ENCODE results near the gene KCNQ1. TPM values are rescaled to one million over a fixed set of nuclear protein-coding genes. Genes with fewer than 3 reads are reported as not detected.

KCNQ1 gene
- total RNA-seq, 1 experiment from 2014 or later = 2.3 TPM

DNA sequence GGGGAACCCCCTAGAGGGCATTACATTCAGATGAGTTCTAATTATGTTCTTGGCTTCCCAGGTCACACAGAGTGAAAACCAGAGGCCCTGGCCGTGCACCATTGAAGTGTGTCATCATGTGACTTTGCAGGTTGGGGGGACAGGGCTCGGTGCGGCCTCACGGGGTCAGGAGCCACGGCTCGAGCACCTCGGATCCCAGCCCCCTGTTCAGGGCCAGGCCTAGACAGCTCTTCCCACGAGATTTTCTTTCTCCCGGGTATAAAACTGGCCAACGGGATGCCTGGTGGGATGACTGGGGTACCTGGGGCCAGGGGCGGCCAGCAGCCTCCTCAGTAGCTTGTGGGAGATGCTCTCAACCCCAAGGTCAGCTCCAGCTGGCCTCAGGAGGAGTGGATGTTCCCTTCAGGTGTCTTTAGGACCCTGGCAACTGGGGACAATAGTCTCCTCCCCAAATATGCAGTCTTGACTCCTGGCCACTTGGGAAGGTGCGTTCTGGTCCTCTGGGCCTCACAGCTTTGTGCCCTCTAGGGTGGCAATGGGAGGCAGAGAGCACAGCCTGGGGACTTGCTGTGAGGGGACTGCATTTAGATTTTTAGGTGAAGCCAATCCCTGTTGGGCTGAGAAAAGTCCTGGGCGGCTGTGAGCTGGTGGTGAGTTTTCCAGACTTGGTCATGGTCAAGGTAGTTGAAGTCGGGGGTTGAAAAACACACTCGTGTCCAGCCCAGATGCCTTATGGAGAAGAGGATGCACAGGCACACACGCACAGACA is 95.6 kb downstream of the KCNQ1 start:
- DNase-seq = no peak
- Histone ChIP-seq H3K79me2 (ENCODE audit: insufficient read depth, low read length) (no peaks in the 10 kb centered on the region), H3K4me2 (ENCODE audit: insufficient read depth, insufficient read length, low read length) (no peak overlapping the region), H4K8ac (replicated peaks; ENCODE audit: insufficient read length, low read depth, low read length) (no peak overlapping the region), H2BK15ac (ENCODE audit: low read depth, low read length) (no peak overlapping the region), H3K27ac (ENCODE audit: insufficient read length, low read depth, low read length) (no peak overlapping the region), H3K9ac (ENCODE audit: extremely low read depth, insufficient read length, low read length) (no peak overlapping the region), H2BK5ac (ENCODE audit: insufficient read length, low read length) (no peak overlapping the region), H3K4ac (ENCODE audit: low read depth, low read length) (no peak overlapping the region), H4K5ac (ENCODE audit: insufficient read length, low read depth, low read length) (no peak overlapping the region), H2BK120ac (ENCODE audit: low read depth, low read length, poor library complexity, severe bottlenecking) (no peak overlapping the region), H2AK5ac (ENCODE audit: insufficient read length, low read length) (no peak overlapping the region), H2AFZ (ENCODE audit: low read length) (no peak overlapping the region), H3K56ac (ENCODE audit: insufficient read length, low read depth, low read length) (no peak overlapping the region), H3K79me1 (ENCODE audit: insufficient read depth, low read depth, low read length, poor library complexity, severe bottlenecking) (no peaks in the 10 kb centered on the region), H3K9me3 (ENCODE audit: control insufficient read depth, low read depth, low read length) (no peaks in the 10 kb centered on the region), H2BK20ac (ENCODE audit: low read depth, low read length, poor library complexity, severe bottlenecking) (no peak overlapping the region), H2BK12ac (ENCODE audit: insufficient read length, low read depth, low read length) (no peak overlapping the region), H4K91ac (ENCODE audit: insufficient read length, low read depth, low read length) (no peak overlapping the region), H3K27me3 (ENCODE audit: insufficient read depth, low read length) (peaks cover 2% of the 10 kb centered on the region; the same call in 1 of the 2 replicates), H3K14ac (ENCODE audit: insufficient read depth, low read length) (no peak overlapping the region), H3K23ac (ENCODE audit: insufficient read length, low read depth, low read length) (no peak overlapping the region), H3K4me1 (ENCODE audit: insufficient read depth, low read length) (no peaks in the 10 kb centered on the region), H3K18ac (ENCODE audit: insufficient read length, low read depth, low read length) (no peak overlapping the region), H4K20me1 (ENCODE audit: control insufficient read depth, insufficient read depth, insufficient read length) (no peaks in the 10 kb centered on the region), H3K23me2 (ENCODE audit: insufficient read length, low read depth, low read length, poor library complexity, severe bottlenecking) (no peaks in the 10 kb centered on the region), H3T11ph (ENCODE audit: low read length) (no peak overlapping the region)
- H3K4me3 Mint-ChIP-seq = no peak overlapping the region
- H3K36me3 Mint-ChIP-seq (ENCODE audit: insufficient read depth in 1 of 3, low read depth in 3 of 3) = no peaks in the 10 kb centered on the region
- no peaks in the 10 kb centered on the region for H3K4me1 Mint-ChIP-seq
- WGBS (ENCODE audit: extremely low coverage, insufficient read length, low lambda C conversion rate) = no CpG with 5 or more reads among the region's 16 CpGs
- no peak overlapping the region; a peak in 1 of 7 replicates for H3K27ac Mint-ChIP-seq
- H3K27me3 Mint-ChIP-seq (ENCODE audit: low read depth) = peaks cover 95% of the 10 kb centered on the region
- no peaks in the 10 kb centered on the region for H3K9me3 Mint-ChIP-seq
- TF ChIP-seq, protein P1, sequence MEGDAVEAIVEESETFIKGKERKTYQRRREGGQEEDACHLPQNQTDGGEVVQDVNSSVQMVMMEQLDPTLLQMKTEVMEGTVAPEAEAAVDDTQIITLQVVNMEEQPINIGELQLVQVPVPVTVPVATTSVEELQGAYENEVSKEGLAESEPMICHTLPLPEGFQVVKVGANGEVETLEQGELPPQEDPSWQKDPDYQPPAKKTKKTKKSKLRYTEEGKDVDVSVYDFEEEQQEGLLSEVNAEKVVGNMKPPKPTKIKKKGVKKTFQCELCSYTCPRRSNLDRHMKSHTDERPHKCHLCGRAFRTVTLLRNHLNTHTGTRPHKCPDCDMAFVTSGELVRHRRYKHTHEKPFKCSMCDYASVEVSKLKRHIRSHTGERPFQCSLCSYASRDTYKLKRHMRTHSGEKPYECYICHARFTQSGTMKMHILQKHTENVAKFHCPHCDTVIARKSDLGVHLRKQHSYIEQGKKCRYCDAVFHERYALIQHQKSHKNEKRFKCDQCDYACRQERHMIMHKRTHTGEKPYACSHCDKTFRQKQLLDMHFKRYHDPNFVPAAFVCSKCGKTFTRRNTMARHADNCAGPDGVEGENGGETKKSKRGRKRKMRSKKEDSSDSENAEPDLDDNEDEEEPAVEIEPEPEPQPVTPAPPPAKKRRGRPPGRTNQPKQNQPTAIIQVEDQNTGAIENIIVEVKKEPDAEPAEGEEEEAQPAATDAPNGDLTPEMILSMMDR (conservative IDR thresholded peaks at IDR 0.05) = no peak

Data from H9 (cell line).